OCI-LY7 (cell line): ENCODE data around the gene RNF114. TPM values are rescaled to one million over a fixed set of nuclear protein-coding genes. Genes with fewer than 3 reads are reported as not detected.

Source experiments
- BruUV-seq: library from RNA; stranded (reverse); fragments of 400-500 nt; replicated peaks from 2 replicates; lab custom pipeline; 2021; lab: Mats Ljungman, UMichigan
- CTCF ChIA-PET: fragments of 300-600 bp; sonication (Branson Sonifier 250); formaldehyde crosslinking; loops from one replicate; lab custom pipeline; 2022; ENCODE audit warnings: antibody characterized with exemption; ENCODE audit not compliant: unreplicated experiment; lab: Charles Lee
- POLR2A ChIA-PET: fragments of 300-600 bp; sonication (Branson Sonifier 250); formaldehyde crosslinking; loops from one replicate; lab custom pipeline; 2022; ENCODE audit warnings: antibody characterized with exemption; lab: Charles Lee
- DNase-seq: peaks from one replicate; pipeline ENCODE4 v3.0.0-alpha.2; 2015; ENCODE audit warnings: low spot score
- H2AFZ ChIP-seq: fragments of 200-600 bp; sonication (generic), shearing (Covaris generic); 2 replicates; pipeline ENCODE4 v1.6.1; 2014; ENCODE audit warnings: mild to moderate bottlenecking, antibody characterized with exemption, low read length, moderate library complexity
- H3K27ac ChIP-seq: fragments of 200-600 bp; sonication (generic); 2 replicates; pipeline ENCODE4 v1.5.1; 2014; ENCODE audit warnings: mixed run types, low read depth, mild to moderate bottlenecking, moderate library complexity, low read length, inconsistent platforms; ENCODE audit not compliant: poor library complexity, severe bottlenecking
- H3K36me3 ChIP-seq: fragments of 200-600 bp; sonication (generic); 2 replicates; pipeline ENCODE4 v1.6.1; 2014; ENCODE audit warnings: mild to moderate bottlenecking, antibody characterized with exemption, low read length, moderate library complexity, mixed read lengths; ENCODE audit not compliant: insufficient read depth
- H3K4me1 ChIP-seq: fragments of 200-600 bp; sonication (generic); 2 replicates; pipeline ENCODE4 v1.5.1; 2014; ENCODE audit warnings: mild to moderate bottlenecking, low read length; ENCODE audit not compliant: insufficient read depth, poor library complexity, severe bottlenecking
- H3K4me2 ChIP-seq: fragments of 200-600 bp; sonication (generic); 2 replicates; pipeline ENCODE4 v1.6.1; 2014; ENCODE audit warnings: mild to moderate bottlenecking, low read length
- H3K4me3 ChIP-seq: fragments of 200-600 bp; sonication (generic); 2 replicates; pipeline ENCODE4 v1.5.1; 2014; ENCODE audit warnings: mild to moderate bottlenecking, low read depth, low read length; ENCODE audit not compliant: poor library complexity, severe bottlenecking
- H3K79me2 ChIP-seq: fragments of 200-600 bp; sonication (generic); 2 replicates; pipeline ENCODE4 v1.6.1; 2016; ENCODE audit warnings: low read depth, mild to moderate bottlenecking, low read length, moderate library complexity, mixed read lengths; ENCODE audit not compliant: insufficient read depth
- H3K9me2 ChIP-seq: fragments of 200-600 bp; sonication (generic); 2 replicates; pipeline ENCODE4 v1.6.1; 2016; ENCODE audit warnings: mild to moderate bottlenecking, low read length, mixed read lengths; ENCODE audit not compliant: insufficient read depth
- H3K9me3 ChIP-seq: fragments of 200-600 bp; sonication (generic); 2 replicates; pipeline ENCODE4 v1.6.1; 2014; ENCODE audit warnings: mild to moderate bottlenecking, mixed run types, low read length, mixed read lengths
- H4K20me1 ChIP-seq: fragments of 200-600 bp; sonication (generic); 2 replicates; pipeline ENCODE4 v1.6.1; 2014; ENCODE audit warnings: mild to moderate bottlenecking, antibody characterized with exemption, low read length, moderate library complexity, mixed read lengths; ENCODE audit not compliant: insufficient read depth
- EZH2phosphoT487 ChIP-seq: fragments of 200-600 bp; sonication (generic); IDR thresholded peaks from 2 replicates; pipeline ENCODE4 v1.6.1; 2018; ENCODE audit warnings: low read depth, borderline replicate concordance, mild to moderate bottlenecking, mixed run types, antibody characterized with exemption, low read length, moderate library complexity, mixed read lengths
- intact Hi-C: fragments of 100-400 bp; cut with micrococcal nuclease; formaldehyde crosslinking; loops from one replicate; pipeline ENCODE4 v1.10.0; 2022; ENCODE audit not compliant: unreplicated experiment
- total RNA-seq, 2 experiments: library from RNA; depleted of rRNA in 1 of 2; stranded (reverse); fragments of >200 nt in 1 of 2; shearing (Covaris generic) in 1 of 2; gene quantifications; 2 replicates each; pipeline ENCODE4 v1.2.3, GENCODE V29; 2014 to 2022
- TF ChIP-seq, protein P1 (sequence below): fragments of 200-600 bp; sonication (generic); conservative IDR thresholded peaks from 2 replicates; pipeline ENCODE4 v1.5.1; 2014; ENCODE audit warnings: mild to moderate bottlenecking, antibody characterized with exemption, low read length, moderate library complexity, mixed read lengths

Gene RNF114
- total RNA-seq, 2 experiments from 2014 or later: 48.4 to 62.4 TPM

DNA sequence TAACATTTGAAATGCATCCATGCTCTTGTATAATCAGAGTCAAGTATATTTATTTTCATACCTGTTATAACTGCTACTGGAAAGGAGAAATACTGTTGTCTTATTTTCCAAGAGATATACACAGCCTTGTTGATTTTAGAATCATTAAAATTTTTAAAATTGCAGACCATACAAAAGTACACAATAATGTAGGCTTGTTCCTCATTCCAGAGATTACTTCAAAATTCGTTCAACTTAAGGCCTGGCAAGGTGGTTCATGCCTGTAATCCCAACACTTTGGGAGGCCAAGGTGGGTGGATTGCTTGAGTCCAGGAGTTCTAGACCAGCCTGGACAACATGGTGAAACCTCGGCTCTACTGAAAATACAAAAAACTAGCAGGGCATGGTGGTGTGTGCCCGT is 6.1 kb downstream of the RNF114 start:
- BruUV-seq: no TSS peak
- intact Hi-C loops: no loop called here
- Histone ChIP-seq H3K79me2 (peaks cover 39% of the 10 kb centered on the region), H3K9me3 (no peaks in the 10 kb centered on the region), H4K20me1 (peaks cover 12% of the 10 kb centered on the region; the same call in 1 of the 2 replicates), H3K4me3 (no peak overlapping the region), H2AFZ (no peak overlapping the region), H3K9me2 (no peaks in the 10 kb centered on the region), H3K27ac (no peak overlapping the region), H3K36me3 (peaks cover 76% of the 10 kb centered on the region), H3K4me1 (peaks cover 22% of the 10 kb centered on the region), H3K4me2 (no peak overlapping the region)
- no peak for TF ChIP-seq EZH2phosphoT487
- TF ChIP-seq, protein P1, sequence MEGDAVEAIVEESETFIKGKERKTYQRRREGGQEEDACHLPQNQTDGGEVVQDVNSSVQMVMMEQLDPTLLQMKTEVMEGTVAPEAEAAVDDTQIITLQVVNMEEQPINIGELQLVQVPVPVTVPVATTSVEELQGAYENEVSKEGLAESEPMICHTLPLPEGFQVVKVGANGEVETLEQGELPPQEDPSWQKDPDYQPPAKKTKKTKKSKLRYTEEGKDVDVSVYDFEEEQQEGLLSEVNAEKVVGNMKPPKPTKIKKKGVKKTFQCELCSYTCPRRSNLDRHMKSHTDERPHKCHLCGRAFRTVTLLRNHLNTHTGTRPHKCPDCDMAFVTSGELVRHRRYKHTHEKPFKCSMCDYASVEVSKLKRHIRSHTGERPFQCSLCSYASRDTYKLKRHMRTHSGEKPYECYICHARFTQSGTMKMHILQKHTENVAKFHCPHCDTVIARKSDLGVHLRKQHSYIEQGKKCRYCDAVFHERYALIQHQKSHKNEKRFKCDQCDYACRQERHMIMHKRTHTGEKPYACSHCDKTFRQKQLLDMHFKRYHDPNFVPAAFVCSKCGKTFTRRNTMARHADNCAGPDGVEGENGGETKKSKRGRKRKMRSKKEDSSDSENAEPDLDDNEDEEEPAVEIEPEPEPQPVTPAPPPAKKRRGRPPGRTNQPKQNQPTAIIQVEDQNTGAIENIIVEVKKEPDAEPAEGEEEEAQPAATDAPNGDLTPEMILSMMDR: no peak
- DNase-seq: no peak
- ChIA-PET POLR2A (no interaction called here), CTCF (no interaction called here)

DNA sequence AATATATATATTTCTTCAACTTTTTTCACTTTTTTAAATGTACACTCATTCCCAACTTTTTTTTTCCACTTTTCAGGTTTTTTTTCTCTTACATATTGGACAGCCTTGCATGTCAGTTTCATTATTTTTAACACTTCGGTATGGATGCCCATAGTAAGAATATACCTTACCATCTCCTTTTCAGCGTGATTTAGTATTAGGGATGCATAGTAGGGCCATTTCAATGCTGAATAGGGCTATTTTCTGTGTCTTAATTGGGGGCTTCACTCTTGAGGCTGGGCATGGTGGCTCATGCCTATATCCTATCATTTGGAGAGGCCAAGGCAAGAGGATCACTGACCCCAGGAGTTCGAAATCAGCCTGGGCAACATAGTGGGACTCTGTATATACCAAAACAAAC is 6.7 kb downstream of the RNF114 start:
- no peak for DNase-seq
- Histone ChIP-seq H3K9me2 (no peaks in the 10 kb centered on the region), H2AFZ (no peak overlapping the region), H4K20me1 (peaks cover 5% of the 10 kb centered on the region; the same call in 1 of the 2 replicates), H3K4me2 (no peak overlapping the region), H3K9me3 (no peaks in the 10 kb centered on the region), H3K4me1 (peaks cover 15% of the 10 kb centered on the region), H3K4me3 (no peak overlapping the region), H3K36me3 (peaks cover 81% of the 10 kb centered on the region), H3K27ac (no peak overlapping the region), H3K79me2 (peaks cover 33% of the 10 kb centered on the region)
- BruUV-seq: no TSS peak
- POLR2A ChIA-PET: interaction anchor here (0.6 kb wide), 1 partner anchor 163 kb away, joined by 3 read pairs; no protein-coding TSS in a partner anchor
- intact Hi-C loops: no loop called here
- TF ChIP-seq, protein P1: no peak
- no peak for TF ChIP-seq EZH2phosphoT487
- CTCF ChIA-PET: interaction anchor here (0.6 kb wide), 1 partner anchor 140 kb away, joined by 3 read pairs; no protein-coding TSS in a partner anchor

DNA sequence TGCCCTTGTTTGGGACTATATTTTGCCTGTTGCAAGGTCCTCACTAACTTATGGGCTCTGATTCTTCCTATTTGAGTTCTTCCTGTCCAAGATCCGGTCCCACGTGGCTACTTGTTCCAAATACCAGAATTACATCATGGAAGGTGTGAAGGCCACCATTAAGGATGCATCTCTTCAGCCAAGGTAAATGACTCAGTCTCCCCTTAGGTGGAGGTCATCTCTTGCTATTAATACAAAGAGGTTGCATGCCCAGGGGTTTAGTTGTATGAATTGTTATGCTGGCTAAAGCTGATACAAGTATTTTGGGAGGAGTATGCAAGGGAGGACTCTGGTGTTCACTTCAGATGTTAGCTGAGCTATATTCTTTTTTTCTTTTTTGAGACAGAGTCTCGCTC is 9.1 kb downstream of the RNF114 start:
- CTCF ChIA-PET: no interaction called here
- no peak overlapping the region for H2AFZ ChIP-seq
- TF ChIP-seq EZH2phosphoT487: no peak
- TF ChIP-seq, protein P1: no peak
- H3K36me3 ChIP-seq: peaks cover 88% of the 10 kb centered on the region
- no peak overlapping the region for H3K4me3 ChIP-seq
- POLR2A ChIA-PET: interaction anchor here (1.3 kb wide), 1 partner anchor 9 kb away, joined by 3 read pairs; the partner anchor contains the start of gene RNF114
- H3K4me1 ChIP-seq: no peaks in the 10 kb centered on the region
- H3K9me3 ChIP-seq: no peaks in the 10 kb centered on the region
- no peaks in the 10 kb centered on the region for H4K20me1 ChIP-seq
- no peak for DNase-seq
- BruUV-seq: no TSS peak
- no peak overlapping the region for H3K27ac ChIP-seq
- no peaks in the 10 kb centered on the region for H3K9me2 ChIP-seq
- H3K4me2 ChIP-seq: no peak overlapping the region
- intact Hi-C loops: no loop called here
- H3K79me2 ChIP-seq: peaks cover 10% of the 10 kb centered on the region; the same call in 1 of the 2 replicates
